ENCODE measurements around the gene RAMP2.

GRCh38 chr17:42751628-42752027 lies 9.4 kb upstream of the RAMP2 start:
- TF ChIP-seq, protein P1, sequence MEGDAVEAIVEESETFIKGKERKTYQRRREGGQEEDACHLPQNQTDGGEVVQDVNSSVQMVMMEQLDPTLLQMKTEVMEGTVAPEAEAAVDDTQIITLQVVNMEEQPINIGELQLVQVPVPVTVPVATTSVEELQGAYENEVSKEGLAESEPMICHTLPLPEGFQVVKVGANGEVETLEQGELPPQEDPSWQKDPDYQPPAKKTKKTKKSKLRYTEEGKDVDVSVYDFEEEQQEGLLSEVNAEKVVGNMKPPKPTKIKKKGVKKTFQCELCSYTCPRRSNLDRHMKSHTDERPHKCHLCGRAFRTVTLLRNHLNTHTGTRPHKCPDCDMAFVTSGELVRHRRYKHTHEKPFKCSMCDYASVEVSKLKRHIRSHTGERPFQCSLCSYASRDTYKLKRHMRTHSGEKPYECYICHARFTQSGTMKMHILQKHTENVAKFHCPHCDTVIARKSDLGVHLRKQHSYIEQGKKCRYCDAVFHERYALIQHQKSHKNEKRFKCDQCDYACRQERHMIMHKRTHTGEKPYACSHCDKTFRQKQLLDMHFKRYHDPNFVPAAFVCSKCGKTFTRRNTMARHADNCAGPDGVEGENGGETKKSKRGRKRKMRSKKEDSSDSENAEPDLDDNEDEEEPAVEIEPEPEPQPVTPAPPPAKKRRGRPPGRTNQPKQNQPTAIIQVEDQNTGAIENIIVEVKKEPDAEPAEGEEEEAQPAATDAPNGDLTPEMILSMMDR (conservative IDR thresholded peaks at IDR 0.05; ENCODE audit: low read length): no peak
- no peak for TF ChIP-seq EZH2phosphoT487 (IDR thresholded peaks at IDR 0.05; ENCODE audit: borderline replicate concordance)

Measured in Loucy (cell line).